Smooth muscle cell (in vitro differentiated cells): ENCODE data around the gene UMODL1. TPM values are rescaled to one million over a fixed set of nuclear protein-coding genes. Genes with fewer than 3 reads are reported as not detected.

Experiments
- DNase-seq: peaks from one replicate; lab custom pipeline; 2025; ENCODE audit not compliant: unreplicated experiment; lab: John Stamatoyannopoulos, UW
- H2AFZ ChIP-seq: fragments of 200-600 bp; sonication (generic); 2 replicates; pipeline ENCODE4 v1.6.0; 2016; ENCODE audit warnings: antibody characterized with exemption, low read depth, mild to moderate bottlenecking
- H3F3A ChIP-seq: fragments of 200-600 bp; sonication (generic); 2 replicates; pipeline ENCODE4 v1.6.0; 2017; ENCODE audit warnings: antibody characterized with exemption, low read depth
- H3K27ac ChIP-seq: fragments of 200-600 bp; sonication (generic); 2 replicates; pipeline ENCODE4 v1.5.1; 2016; ENCODE audit warnings: low read depth, mild to moderate bottlenecking
- H3K27me3 ChIP-seq: fragments of 200-600 bp; sonication (generic); 2 replicates; pipeline ENCODE4 v1.6.1; 2016; ENCODE audit warnings: low read depth, mild to moderate bottlenecking
- H3K36me3 ChIP-seq: fragments of 200-600 bp; sonication (generic); 2 replicates; pipeline ENCODE4 v1.5.1; 2016; ENCODE audit warnings: low read depth
- H3K4me1 ChIP-seq: fragments of 200-600 bp; sonication (generic); 2 replicates; pipeline ENCODE4 v1.5.1; 2016; ENCODE audit warnings: low read depth
- H3K4me2 ChIP-seq: fragments of 200-600 bp; sonication (generic); 2 replicates; pipeline ENCODE4 v1.6.0; 2016; ENCODE audit warnings: mild to moderate bottlenecking
- H3K4me3 ChIP-seq: fragments of 200-600 bp; sonication (generic); 2 replicates; pipeline ENCODE4 v1.5.1; 2016; ENCODE audit warnings: mild to moderate bottlenecking
- H3K79me2 ChIP-seq: fragments of 200-600 bp; sonication (generic); 2 replicates; pipeline ENCODE4 v1.6.0; 2016; ENCODE audit warnings: low read depth, mild to moderate bottlenecking
- H3K9ac ChIP-seq: fragments of 200-600 bp; sonication (generic); 2 replicates; pipeline ENCODE4 v1.6.0; 2016; ENCODE audit warnings: low read depth
- H3K9me3 ChIP-seq: fragments of 200-600 bp; sonication (generic); replicated peaks from 2 replicates; pipeline ENCODE4 v1.5.1; 2016; ENCODE audit warnings: low read depth
- H4K20me1 ChIP-seq: fragments of 200-600 bp; sonication (generic); 2 replicates; pipeline ENCODE4 v1.6.0; 2016; ENCODE audit warnings: low read depth
- WGBS: methylation state at CpG from one replicate; pipeline ENCODE4 v1.1.7; 2016; ENCODE audit warnings: low lambda C conversion rate; 5-methylcytosine and 5-hydroxymethylcytosine counted together
- polyA plus RNA-seq: library from polyadenylated mRNA; unstranded; fragments of >200 nt; fragmentation: Nextera tagmentation; extraction: Ambion mirVana; gene quantifications from 2 replicates; pipeline ENCODE4 v1.2.1, GENCODE V29; 2016
- total RNA-seq: library from RNA; depleted of rRNA; stranded (reverse); fragments of >200 nt; gene quantifications from 2 replicates; pipeline ENCODE4 v1.2.3, GENCODE V29; 2014
- TF ChIP-seq, protein P1 (sequence below): fragments of 200-600 bp; sonication (generic); IDR thresholded peaks from 2 replicates; pipeline ENCODE4 v1.5.1; 2017; ENCODE audit warnings: borderline replicate concordance, mild to moderate bottlenecking, antibody characterized with exemption; ENCODE audit not compliant: insufficient read depth, poor library complexity, severe bottlenecking

UMODL1 gene
- total and polyA plus RNA-seq, 2 experiments from 2014 or later: 0.14 TPM; not detected in 1

DNA sequence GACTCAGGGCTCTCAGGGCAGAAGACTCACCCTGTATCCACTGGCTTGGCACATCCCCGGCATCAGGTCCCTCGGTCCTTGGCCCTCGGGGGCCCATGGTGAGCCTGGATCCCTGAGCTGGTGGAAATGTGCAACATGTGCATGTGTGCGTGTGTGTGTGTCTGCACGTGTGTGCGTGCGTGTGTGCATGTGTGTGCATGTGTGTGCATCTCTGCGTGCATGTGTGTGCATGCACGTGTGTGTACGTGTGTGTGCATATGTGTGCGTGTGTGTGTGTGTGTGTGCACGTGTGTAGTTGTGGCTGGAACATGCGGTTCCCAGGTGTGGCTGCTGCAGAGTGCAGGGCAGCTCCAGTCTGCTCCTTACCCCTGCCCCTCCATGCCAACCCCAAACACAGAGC, 51.3 kb downstream of the UMODL1 start:
- Histone ChIP-seq H3K79me2 (no peaks in the 10 kb centered on the region), H3K4me1 (peaks cover 6% of the 10 kb centered on the region), H3K9ac (no peak overlapping the region), H3K27me3 (peaks cover 30% of the 10 kb centered on the region), H3K36me3 (no peaks in the 10 kb centered on the region), H3K9me3 (no peaks in the 10 kb centered on the region), H3F3A (no peaks in the 10 kb centered on the region), H3K4me2 (no peak overlapping the region), H3K4me3 (no peak overlapping the region), H3K27ac (no peak overlapping the region), H4K20me1 (no peaks in the 10 kb centered on the region), H2AFZ (no peak overlapping the region)
- WGBS: 92% methylated on average over 13 of the region's 13 CpGs
- no peak for DNase-seq
- TF ChIP-seq, protein P1, sequence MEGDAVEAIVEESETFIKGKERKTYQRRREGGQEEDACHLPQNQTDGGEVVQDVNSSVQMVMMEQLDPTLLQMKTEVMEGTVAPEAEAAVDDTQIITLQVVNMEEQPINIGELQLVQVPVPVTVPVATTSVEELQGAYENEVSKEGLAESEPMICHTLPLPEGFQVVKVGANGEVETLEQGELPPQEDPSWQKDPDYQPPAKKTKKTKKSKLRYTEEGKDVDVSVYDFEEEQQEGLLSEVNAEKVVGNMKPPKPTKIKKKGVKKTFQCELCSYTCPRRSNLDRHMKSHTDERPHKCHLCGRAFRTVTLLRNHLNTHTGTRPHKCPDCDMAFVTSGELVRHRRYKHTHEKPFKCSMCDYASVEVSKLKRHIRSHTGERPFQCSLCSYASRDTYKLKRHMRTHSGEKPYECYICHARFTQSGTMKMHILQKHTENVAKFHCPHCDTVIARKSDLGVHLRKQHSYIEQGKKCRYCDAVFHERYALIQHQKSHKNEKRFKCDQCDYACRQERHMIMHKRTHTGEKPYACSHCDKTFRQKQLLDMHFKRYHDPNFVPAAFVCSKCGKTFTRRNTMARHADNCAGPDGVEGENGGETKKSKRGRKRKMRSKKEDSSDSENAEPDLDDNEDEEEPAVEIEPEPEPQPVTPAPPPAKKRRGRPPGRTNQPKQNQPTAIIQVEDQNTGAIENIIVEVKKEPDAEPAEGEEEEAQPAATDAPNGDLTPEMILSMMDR: no peak

DNA sequence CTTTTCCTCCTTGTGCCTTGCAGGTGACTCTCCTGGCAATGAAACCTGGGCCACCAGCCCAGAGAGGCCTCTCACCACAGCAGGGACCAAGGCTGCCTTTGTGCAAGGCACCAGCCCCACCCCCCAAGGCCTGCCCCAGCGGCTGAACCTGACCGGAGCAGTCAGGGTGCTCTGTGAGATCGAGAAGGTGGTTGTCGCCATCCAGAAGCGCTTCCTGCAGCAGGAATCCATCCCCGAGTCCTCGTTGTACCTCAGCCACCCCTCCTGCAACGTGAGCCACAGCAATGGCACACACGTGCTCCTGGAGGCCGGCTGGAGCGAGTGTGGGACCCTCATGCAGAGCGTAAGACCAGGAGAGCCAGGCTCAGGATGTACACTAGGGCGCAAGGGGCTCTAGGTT, 51.7 kb downstream of the UMODL1 start:
- no peak for DNase-seq
- Histone ChIP-seq H3F3A (no peaks in the 10 kb centered on the region), H3K79me2 (no peaks in the 10 kb centered on the region), H3K9ac (no peak overlapping the region), H3K4me1 (peaks cover 6% of the 10 kb centered on the region), H3K27ac (no peak overlapping the region), H3K36me3 (no peaks in the 10 kb centered on the region), H2AFZ (no peak overlapping the region), H4K20me1 (no peaks in the 10 kb centered on the region), H3K9me3 (no peaks in the 10 kb centered on the region), H3K4me3 (no peak overlapping the region), H3K27me3 (peaks cover 29% of the 10 kb centered on the region), H3K4me2 (no peak overlapping the region)
- 90% methylated on average over 12 of the region's 13 CpGs for WGBS
- TF ChIP-seq, protein P1: no peak

DNA sequence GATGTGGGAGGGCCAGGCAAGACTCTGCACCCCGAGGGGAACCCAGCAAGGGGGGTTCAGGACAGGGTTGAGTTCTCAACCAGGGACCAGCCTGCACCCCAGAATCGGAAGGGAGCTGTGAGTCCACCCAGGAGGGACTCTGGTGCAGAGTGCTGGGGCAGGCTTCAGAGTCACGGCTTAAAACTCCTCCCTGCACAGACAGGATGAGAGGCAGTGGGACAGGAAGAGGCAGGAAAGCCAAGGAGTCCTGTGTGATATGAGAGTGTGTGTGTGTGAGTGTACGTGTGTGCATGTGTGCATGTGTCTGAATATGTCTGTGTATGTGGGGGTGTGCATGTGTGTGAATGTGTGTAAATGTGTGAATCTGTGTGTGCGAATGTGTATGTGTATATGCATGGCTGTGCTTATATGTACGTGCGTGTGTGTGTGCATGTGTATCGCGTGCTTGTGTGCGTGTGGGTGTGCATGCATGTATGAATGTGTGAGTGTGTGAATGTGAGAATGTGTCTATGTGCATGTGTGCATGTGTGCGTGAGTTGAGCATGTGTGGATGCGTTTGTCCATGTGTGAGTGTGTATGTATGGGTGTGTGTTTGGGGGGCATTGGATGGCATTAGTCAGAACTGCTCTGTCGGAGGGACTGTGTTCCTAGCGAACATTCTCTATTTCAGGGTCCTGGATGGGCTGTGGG, 52.2 kb downstream of the UMODL1 start:
- Histone ChIP-seq H3K4me1 (peaks cover 6% of the 10 kb centered on the region), H3K27me3 (peaks cover 24% of the 10 kb centered on the region), H4K20me1 (no peaks in the 10 kb centered on the region), H3K9ac (no peak overlapping the region), H3K4me3 (no peak overlapping the region), H3K79me2 (no peaks in the 10 kb centered on the region), H2AFZ (no peak overlapping the region), H3K27ac (no peak overlapping the region), H3K9me3 (no peaks in the 10 kb centered on the region), H3F3A (no peaks in the 10 kb centered on the region), H3K4me2 (no peak overlapping the region), H3K36me3 (no peaks in the 10 kb centered on the region)
- TF ChIP-seq, protein P1: no peak
- 91% methylated on average over 14 of the region's 14 CpGs for WGBS
- DNase-seq: no peak

DNA sequence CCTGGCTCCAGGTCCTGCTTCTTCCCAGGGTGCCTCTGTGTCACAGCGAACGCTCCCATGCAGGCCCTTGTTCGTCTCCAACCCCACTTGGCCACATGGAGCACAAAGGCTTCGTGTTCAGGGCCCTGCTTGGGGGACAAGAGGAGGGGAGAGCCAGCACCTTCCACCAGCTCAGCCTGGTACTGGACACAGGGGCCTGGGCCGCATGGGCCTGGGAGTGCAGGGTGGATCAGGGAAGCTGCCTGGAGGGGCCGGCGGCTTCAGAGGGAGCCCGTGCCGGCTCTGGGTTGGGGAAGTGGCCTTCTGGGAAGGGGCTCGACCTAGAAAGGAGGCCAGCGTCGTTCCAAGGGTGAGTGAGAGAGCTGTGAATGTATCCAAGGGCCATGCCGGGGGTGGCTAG, 53.0 kb downstream of the UMODL1 start:
- no peaks in the 10 kb centered on the region for H3K79me2 ChIP-seq
- no peak for DNase-seq
- peaks cover 17% of the 10 kb centered on the region for H3K27me3 ChIP-seq
- H3F3A ChIP-seq: no peaks in the 10 kb centered on the region
- 91% methylated on average over 13 of the region's 13 CpGs for WGBS
- TF ChIP-seq, protein P1: no peak
- H3K4me3 ChIP-seq: no peak overlapping the region
- H3K36me3 ChIP-seq: no peaks in the 10 kb centered on the region
- H3K27ac ChIP-seq: no peak overlapping the region
- peaks cover 6% of the 10 kb centered on the region for H3K4me1 ChIP-seq
- H2AFZ ChIP-seq: no peak overlapping the region
- H4K20me1 ChIP-seq: no peaks in the 10 kb centered on the region
- no peak overlapping the region for H3K9ac ChIP-seq
- H3K4me2 ChIP-seq: no peak overlapping the region
- no peaks in the 10 kb centered on the region for H3K9me3 ChIP-seq
